T-helper 1 cell (primary cell): ENCODE results near the gene TSPAN7.

Experiments
- DNase-seq, 5 donors: peaks; one replicate each; pipeline ENCODE4 v3.0.0-alpha.2; 2012 to 2020

The TSPAN7 gene

GRCh38 chrX:38595801-38596200 is 34.5 kb downstream of the TSPAN7 start:
- no peak for DNase-seq

- DNase-seq = no peak
Observed at GRCh38 chrX:38596939-38597338, 35.6 kb downstream of the TSPAN7 start.

- DNase-seq = no peak
Observed at GRCh38 chrX:38599796-38600755, 38.7 kb downstream of the TSPAN7 start.

GRCh38 chrX:38601866-38602265 is 40.5 kb downstream of the TSPAN7 start:
- DNase-seq = no peak

GRCh38 chrX:38606821-38607220 is 45.5 kb downstream of the TSPAN7 start:
- DNase-seq = no peak

GRCh38 chrX:38607976-38608375 is 46.6 kb downstream of the TSPAN7 start:
- DNase-seq = no peak

GRCh38 chrX:38610849-38611248 is 49.5 kb downstream of the TSPAN7 start:
- DNase-seq = no peak

- no peak for DNase-seq
Observed at GRCh38 chrX:38612281-38612680, 50.9 kb downstream of the TSPAN7 start.

- no peak for DNase-seq
Observed at GRCh38 chrX:38614485-38614884, 53.1 kb downstream of the TSPAN7 start.

GRCh38 chrX:38616904-38617303 is 55.6 kb downstream of the TSPAN7 start:
- DNase-seq = no peak

- no peak for DNase-seq
Observed at GRCh38 chrX:38618180-38618579, 56.8 kb downstream of the TSPAN7 start.

- no peak for DNase-seq
Observed at GRCh38 chrX:38620623-38621022, 59.3 kb downstream of the TSPAN7 start.

- no peak for DNase-seq
Observed at GRCh38 chrX:38626296-38626695, 65.0 kb downstream of the TSPAN7 start.

- DNase-seq = peak in 2 of 5 donors; percentile 0 to 50
Observed at GRCh38 chrX:38627683-38628082, 66.3 kb downstream of the TSPAN7 start.

GRCh38 chrX:38628587-38628986 is 67.2 kb downstream of the TSPAN7 start:
- DNase-seq = no peak

- DNase-seq = no peak
Observed at GRCh38 chrX:38632516-38632915, 71.2 kb downstream of the TSPAN7 start.

- DNase-seq = no peak
Observed at GRCh38 chrX:38634665-38635064, 73.3 kb downstream of the TSPAN7 start.

- no peak for DNase-seq
Observed at GRCh38 chrX:38636949-38637819, 75.8 kb downstream of the TSPAN7 start.

GRCh38 chrX:38638952-38639529 is 77.7 kb downstream of the TSPAN7 start:
- no peak for DNase-seq

- no peak for DNase-seq
Observed at GRCh38 chrX:38639730-38640129, 78.4 kb downstream of the TSPAN7 start.

- no peak for DNase-seq
Observed at GRCh38 chrX:38641197-38641596, 79.9 kb downstream of the TSPAN7 start.

- DNase-seq = no peak
Observed at GRCh38 chrX:38643903-38644302, 82.6 kb downstream of the TSPAN7 start.

- DNase-seq = no peak
Observed at GRCh38 chrX:38646129-38646528, 84.8 kb downstream of the TSPAN7 start.
